ENCODE results near the gene TRAPPC3L. TPM values are rescaled to one million over a fixed set of nuclear protein-coding genes. Genes with fewer than 3 reads are reported as not detected.

Gene TRAPPC3L
- total RNA-seq, 1 donor from 2014 or later: not detected

DNA sequence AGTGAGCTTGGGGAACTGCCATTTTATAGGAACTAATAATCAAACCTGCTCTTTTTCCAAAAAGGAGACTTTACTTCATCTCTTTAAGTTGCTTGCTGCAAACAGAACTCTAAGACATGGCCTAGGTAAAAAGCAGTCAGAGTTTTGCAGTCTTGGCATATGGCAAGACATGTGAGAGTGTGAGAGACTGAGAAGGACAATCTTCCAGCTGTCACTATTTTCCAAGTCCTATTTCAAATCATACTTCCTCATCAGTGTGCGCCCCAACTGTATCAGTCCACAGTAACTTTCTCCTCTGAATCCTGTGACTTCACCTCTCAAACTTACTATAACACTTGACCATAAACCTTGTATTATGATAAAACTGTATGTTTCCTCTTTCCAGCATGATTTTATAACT lies 74.0 kb downstream of the TRAPPC3L start:
- H3K9me3 Mint-ChIP-seq (ENCODE audit: unreplicated experiment): no peaks in the 10 kb centered on the region
- no peak overlapping the region for H3K4me3 Mint-ChIP-seq (ENCODE audit: unreplicated experiment)
- no peaks in the 10 kb centered on the region for H3K27me3 Mint-ChIP-seq (ENCODE audit: unreplicated experiment)
- TF ChIP-seq, protein P1, sequence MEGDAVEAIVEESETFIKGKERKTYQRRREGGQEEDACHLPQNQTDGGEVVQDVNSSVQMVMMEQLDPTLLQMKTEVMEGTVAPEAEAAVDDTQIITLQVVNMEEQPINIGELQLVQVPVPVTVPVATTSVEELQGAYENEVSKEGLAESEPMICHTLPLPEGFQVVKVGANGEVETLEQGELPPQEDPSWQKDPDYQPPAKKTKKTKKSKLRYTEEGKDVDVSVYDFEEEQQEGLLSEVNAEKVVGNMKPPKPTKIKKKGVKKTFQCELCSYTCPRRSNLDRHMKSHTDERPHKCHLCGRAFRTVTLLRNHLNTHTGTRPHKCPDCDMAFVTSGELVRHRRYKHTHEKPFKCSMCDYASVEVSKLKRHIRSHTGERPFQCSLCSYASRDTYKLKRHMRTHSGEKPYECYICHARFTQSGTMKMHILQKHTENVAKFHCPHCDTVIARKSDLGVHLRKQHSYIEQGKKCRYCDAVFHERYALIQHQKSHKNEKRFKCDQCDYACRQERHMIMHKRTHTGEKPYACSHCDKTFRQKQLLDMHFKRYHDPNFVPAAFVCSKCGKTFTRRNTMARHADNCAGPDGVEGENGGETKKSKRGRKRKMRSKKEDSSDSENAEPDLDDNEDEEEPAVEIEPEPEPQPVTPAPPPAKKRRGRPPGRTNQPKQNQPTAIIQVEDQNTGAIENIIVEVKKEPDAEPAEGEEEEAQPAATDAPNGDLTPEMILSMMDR (IDR thresholded peaks at IDR 0.05; ENCODE audit: partially characterized antibody, unreplicated experiment): no peak
- no peaks in the 10 kb centered on the region for H3K36me3 Mint-ChIP-seq (ENCODE audit: unreplicated experiment)
- DNase-seq: no peak
- no peak overlapping the region for H3K27ac Mint-ChIP-seq (ENCODE audit: unreplicated experiment)
- peaks cover 5% of the 10 kb centered on the region for H3K4me1 Mint-ChIP-seq (ENCODE audit: low read depth, unreplicated experiment)

DNA sequence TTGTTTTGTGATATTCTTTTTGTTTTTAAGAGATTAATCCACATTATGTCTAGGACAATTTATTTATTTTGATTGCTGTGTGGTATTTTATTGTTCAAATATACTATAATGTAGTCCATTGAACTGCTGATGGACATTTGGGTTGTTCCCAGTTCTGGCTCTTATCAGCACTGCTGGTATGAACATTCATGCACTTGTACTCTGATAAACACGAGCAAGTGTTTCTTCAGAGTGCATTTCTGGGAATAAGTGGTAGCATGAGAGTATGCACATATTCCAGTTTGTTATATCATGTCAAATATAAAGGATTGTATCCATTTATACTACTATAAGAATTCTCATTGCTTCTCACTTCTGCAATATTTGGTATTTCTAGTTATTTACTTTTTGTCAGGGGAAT lies 77.2 kb downstream of the TRAPPC3L start:
- H3K9me3 Mint-ChIP-seq (ENCODE audit: unreplicated experiment): no peaks in the 10 kb centered on the region
- no peak for DNase-seq
- no peak overlapping the region for H3K27ac Mint-ChIP-seq (ENCODE audit: unreplicated experiment)
- no peak overlapping the region for H3K4me3 Mint-ChIP-seq (ENCODE audit: unreplicated experiment)
- H3K36me3 Mint-ChIP-seq (ENCODE audit: unreplicated experiment): no peaks in the 10 kb centered on the region
- peaks cover 5% of the 10 kb centered on the region for H3K4me1 Mint-ChIP-seq (ENCODE audit: low read depth, unreplicated experiment)
- TF ChIP-seq, protein P1 (IDR thresholded peaks at IDR 0.05; ENCODE audit: partially characterized antibody, unreplicated experiment): no peak
- H3K27me3 Mint-ChIP-seq (ENCODE audit: unreplicated experiment): no peaks in the 10 kb centered on the region

DNA sequence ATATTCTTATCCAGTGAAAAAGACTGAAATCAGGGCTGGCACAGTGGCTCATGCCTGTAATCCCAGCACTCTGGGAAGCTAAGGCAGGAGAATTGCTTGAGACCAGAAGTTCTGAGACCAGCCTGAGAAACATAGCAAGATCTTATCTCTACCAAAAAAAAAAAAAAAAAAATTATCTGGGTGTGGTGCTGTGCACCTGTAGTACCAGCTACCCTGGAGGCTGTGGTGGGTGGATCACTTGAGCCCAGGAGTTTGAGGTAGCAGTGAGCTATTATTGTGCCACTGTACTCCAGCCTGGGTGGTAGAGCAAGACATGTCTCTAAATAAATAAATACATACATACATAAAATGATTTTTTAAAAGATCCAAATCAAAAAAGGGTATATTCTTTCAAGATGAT lies 78.0 kb downstream of the TRAPPC3L start:
- Mint-ChIP-seq H3K27ac (ENCODE audit: unreplicated experiment) (no peak overlapping the region), H3K27me3 (ENCODE audit: unreplicated experiment) (peaks cover under 1% of the 10 kb centered on the region), H3K9me3 (ENCODE audit: unreplicated experiment) (no peaks in the 10 kb centered on the region), H3K4me1 (ENCODE audit: low read depth, unreplicated experiment) (peaks cover 5% of the 10 kb centered on the region), H3K36me3 (ENCODE audit: unreplicated experiment) (no peaks in the 10 kb centered on the region), H3K4me3 (ENCODE audit: unreplicated experiment) (no peak overlapping the region)
- TF ChIP-seq, protein P1 (IDR thresholded peaks at IDR 0.05; ENCODE audit: partially characterized antibody, unreplicated experiment): no peak
- no peak for DNase-seq

DNA sequence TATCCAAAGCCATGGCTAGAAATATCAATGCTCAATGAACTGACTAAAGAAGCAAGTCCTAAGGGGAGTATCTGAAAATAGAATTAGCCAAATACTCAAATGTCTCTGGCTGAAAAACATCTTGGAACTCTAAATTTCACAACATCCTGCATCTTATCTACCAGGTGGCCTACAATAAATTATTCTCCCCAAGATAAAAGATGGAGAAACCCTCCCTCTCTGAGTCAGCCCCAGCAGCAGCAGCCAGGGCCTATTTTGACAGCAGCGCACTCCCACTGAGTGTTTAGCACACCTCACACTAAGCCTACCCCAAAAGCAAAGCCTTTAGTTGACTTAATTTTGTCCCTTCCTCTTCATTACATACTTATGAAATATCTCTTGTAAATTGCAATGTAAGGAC lies 78.4 kb downstream of the TRAPPC3L start:
- peaks cover 5% of the 10 kb centered on the region for H3K4me1 Mint-ChIP-seq (ENCODE audit: low read depth, unreplicated experiment)
- no peak overlapping the region for H3K27ac Mint-ChIP-seq (ENCODE audit: unreplicated experiment)
- H3K4me3 Mint-ChIP-seq (ENCODE audit: unreplicated experiment): no peak overlapping the region

DNA sequence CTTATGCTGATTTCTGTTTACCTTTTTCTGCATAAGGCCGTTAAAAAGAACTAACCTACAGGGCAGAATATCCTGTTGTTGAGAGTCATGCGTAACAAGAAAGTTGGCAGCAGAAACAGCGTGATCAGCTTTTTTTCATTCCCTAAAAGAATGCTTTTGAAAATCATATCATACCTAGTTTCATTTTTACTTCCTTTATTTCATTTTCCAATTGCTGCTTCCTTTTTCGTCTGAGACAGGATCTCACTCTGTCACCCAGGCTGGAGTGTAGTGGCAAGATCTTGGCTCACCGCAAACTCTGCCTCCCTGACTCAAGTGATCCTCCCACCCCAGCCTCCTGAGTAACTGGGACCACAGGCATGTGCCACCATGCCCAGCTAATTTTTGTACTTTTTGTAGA lies 80.2 kb downstream of the TRAPPC3L start:
- no peaks in the 10 kb centered on the region for H3K36me3 Mint-ChIP-seq (ENCODE audit: unreplicated experiment)
- DNase-seq: no peak
- H3K9me3 Mint-ChIP-seq (ENCODE audit: unreplicated experiment): peaks cover 3% of the 10 kb centered on the region
- peaks cover 2% of the 10 kb centered on the region for H3K4me1 Mint-ChIP-seq (ENCODE audit: low read depth, unreplicated experiment)
- no peak overlapping the region for H3K27ac Mint-ChIP-seq (ENCODE audit: unreplicated experiment)
- TF ChIP-seq, protein P1 (IDR thresholded peaks at IDR 0.05; ENCODE audit: partially characterized antibody, unreplicated experiment): no peak
- no peak overlapping the region for H3K4me3 Mint-ChIP-seq (ENCODE audit: unreplicated experiment)
- peaks cover 7% of the 10 kb centered on the region for H3K27me3 Mint-ChIP-seq (ENCODE audit: unreplicated experiment)

More for the DNA sequence above, 78.4 kb downstream of the TRAPPC3L start:
- H3K36me3 Mint-ChIP-seq (ENCODE audit: unreplicated experiment): no peaks in the 10 kb centered on the region
- TF ChIP-seq, protein P1 (IDR thresholded peaks at IDR 0.05; ENCODE audit: partially characterized antibody, unreplicated experiment): no peak
- H3K9me3 Mint-ChIP-seq (ENCODE audit: unreplicated experiment): no peaks in the 10 kb centered on the region
- H3K27me3 Mint-ChIP-seq (ENCODE audit: unreplicated experiment): peaks cover 2% of the 10 kb centered on the region
- DNase-seq: no peak

Measured in glutamatergic neuron (in vitro differentiated cells).